ENCODE measurements around the gene PALLD.

DNA sequence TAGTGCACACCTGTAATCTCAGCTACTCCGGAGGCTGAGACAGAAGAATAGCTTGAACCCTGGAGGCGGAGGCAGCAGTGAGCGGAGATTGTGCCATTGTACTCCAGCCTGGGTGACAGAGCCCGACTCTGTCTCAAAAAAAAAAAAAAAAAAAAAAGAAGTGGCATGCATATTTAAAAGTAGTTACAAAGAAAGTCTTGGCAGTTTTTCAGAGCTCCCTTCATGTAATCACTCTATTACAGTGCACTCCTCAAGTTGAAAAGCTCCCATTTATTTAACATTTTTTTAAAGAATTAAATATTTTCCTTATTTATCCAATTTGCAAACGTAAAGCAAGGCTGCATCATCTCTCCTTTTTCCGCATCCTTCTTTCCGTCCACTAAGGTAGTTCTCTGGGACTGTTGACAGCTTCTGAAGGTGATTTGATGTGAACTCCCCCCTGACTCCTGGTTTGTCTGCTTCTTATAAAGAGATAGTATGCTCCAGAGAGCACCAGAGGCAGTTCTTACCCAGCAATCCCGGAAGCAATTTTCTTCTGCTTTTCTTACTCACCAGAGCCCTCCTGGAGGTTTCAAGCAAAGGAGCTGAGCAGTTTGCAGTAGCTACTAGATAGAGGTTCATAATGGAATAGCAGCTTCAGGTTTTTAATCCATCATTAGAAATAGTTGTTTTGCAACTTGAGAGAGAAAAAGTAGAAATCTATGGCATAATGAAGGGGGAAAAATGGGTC, 151.0 kb downstream of the PALLD start:
- TF ChIP-seq GATA2 (IDR thresholded peaks at IDR 0.05; ENCODE audit: low read depth, low read length) (no peak), GATA3 (IDR thresholded peaks at IDR 0.05; ENCODE audit: low read depth, low read length) (no peak)
